Activated CD8-positive, alpha-beta T cell treated with anti-CD3 and anti-CD28 coated beads for 36 hours (primary cell): ENCODE measurements around the gene IAH1. TPM values are rescaled to one million over a fixed set of nuclear protein-coding genes. Genes with fewer than 3 reads are reported as not detected.
"Not testable (repeated sequence)": the region's sequence is repeated elsewhere in the genome, so short reads cannot be mapped to it uniquely, and the experiment has no call there.

Experiments used
- ATAC-seq: fragments of 200-7000 bp; cut with Tn5 transposase; one replicate; pipeline ENCODE4 v1.10.0; 2021; ENCODE audit warnings: mild to moderate bottlenecking, moderate library complexity
- CTCF ChIA-PET: fragments of 350-600 bp; sonication (Branson Sonifier 250); formaldehyde crosslinking; loops from one replicate; lab custom pipeline; 2021; ENCODE audit warnings: antibody characterized with exemption; lab: Charles Lee
- POLR2A ChIA-PET: fragments of 350-600 bp; sonication (Branson Sonifier 250); formaldehyde crosslinking; loops from one replicate; lab custom pipeline; 2021; ENCODE audit warnings: antibody characterized with exemption; lab: Charles Lee
- DNase-seq: peaks from one replicate; pipeline ENCODE4 v3.0.0-alpha.2; 2020
- H3K27ac Mint-ChIP-seq: one replicate; pipeline ENCODE4 v1.8.0; 2021; ENCODE audit warnings: mild to moderate bottlenecking, mixed read lengths
- H3K27me3 Mint-ChIP-seq: one replicate; pipeline ENCODE4 v1.8.0; 2021; ENCODE audit warnings: mixed read lengths
- H3K36me3 Mint-ChIP-seq: one replicate; pipeline ENCODE4 v1.8.0; 2021; ENCODE audit warnings: low read depth, mixed read lengths
- H3K4me1 Mint-ChIP-seq: one replicate; pipeline ENCODE4 v1.8.0; 2021; ENCODE audit warnings: low read depth, mixed read lengths
- H3K4me3 Mint-ChIP-seq: one replicate; pipeline ENCODE4 v1.8.0; 2021; ENCODE audit warnings: mild to moderate bottlenecking, moderate library complexity, mixed read lengths
- H3K9me3 Mint-ChIP-seq: one replicate; pipeline ENCODE4 v1.8.0; 2021; ENCODE audit warnings: mixed read lengths
- intact Hi-C: fragments of 100-400 bp; cut with micrococcal nuclease; formaldehyde crosslinking; loops from one replicate; pipeline ENCODE4 v1.10.0; 2022
- total RNA-seq, 2 experiments: library from RNA; stranded (reverse); gene quantifications; one replicate each; pipeline ENCODE4 v1.2.3, GENCODE V29; 2021
- TF ChIP-seq, protein P1 (sequence below): fragments of 200-600 bp; IDR thresholded peaks from one replicate; pipeline ENCODE4 v1.8.0; 2022; ENCODE audit warnings: antibody characterized with exemption, mild to moderate bottlenecking

The IAH1 gene
- total RNA-seq, 2 experiments from 2014 or later, result 64.9 to 67.3 TPM

DNA sequence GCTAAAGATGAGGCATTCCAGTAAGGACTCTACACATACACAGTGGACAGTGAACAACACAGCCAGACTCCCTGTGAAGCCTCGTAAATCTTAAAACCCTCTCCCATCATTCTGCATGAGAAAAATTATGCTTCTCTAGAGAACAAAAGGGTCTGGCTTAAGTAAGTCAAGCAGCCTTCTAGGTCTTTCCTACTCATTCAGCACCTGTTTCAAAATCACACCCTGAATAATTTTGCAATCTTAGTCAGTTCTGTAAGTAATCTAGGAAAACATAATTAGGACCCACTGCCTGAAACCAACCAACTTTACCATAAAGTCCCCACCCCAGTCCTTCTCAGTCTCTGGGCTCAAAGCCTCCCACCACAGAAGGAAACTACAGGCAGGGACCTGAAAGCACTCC is 19.7 kb downstream of the IAH1 start:
- TF ChIP-seq, protein P1, sequence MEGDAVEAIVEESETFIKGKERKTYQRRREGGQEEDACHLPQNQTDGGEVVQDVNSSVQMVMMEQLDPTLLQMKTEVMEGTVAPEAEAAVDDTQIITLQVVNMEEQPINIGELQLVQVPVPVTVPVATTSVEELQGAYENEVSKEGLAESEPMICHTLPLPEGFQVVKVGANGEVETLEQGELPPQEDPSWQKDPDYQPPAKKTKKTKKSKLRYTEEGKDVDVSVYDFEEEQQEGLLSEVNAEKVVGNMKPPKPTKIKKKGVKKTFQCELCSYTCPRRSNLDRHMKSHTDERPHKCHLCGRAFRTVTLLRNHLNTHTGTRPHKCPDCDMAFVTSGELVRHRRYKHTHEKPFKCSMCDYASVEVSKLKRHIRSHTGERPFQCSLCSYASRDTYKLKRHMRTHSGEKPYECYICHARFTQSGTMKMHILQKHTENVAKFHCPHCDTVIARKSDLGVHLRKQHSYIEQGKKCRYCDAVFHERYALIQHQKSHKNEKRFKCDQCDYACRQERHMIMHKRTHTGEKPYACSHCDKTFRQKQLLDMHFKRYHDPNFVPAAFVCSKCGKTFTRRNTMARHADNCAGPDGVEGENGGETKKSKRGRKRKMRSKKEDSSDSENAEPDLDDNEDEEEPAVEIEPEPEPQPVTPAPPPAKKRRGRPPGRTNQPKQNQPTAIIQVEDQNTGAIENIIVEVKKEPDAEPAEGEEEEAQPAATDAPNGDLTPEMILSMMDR, result no peak
- no peak for DNase-seq
- Mint-ChIP-seq H3K27me3 (no peaks in the 10 kb centered on the region), H3K27ac (peak overlapping the region; percentile 72), H3K36me3 (peaks cover 48% of the 10 kb centered on the region), H3K9me3 (no peaks in the 10 kb centered on the region), H3K4me3 (no peak overlapping the region), H3K4me1 (peaks cover 27% of the 10 kb centered on the region)
- ATAC-seq, result no peak
- ChIA-PET POLR2A (no interaction called here), CTCF (no interaction called here)
- intact Hi-C loops, result no loop called here

DNA sequence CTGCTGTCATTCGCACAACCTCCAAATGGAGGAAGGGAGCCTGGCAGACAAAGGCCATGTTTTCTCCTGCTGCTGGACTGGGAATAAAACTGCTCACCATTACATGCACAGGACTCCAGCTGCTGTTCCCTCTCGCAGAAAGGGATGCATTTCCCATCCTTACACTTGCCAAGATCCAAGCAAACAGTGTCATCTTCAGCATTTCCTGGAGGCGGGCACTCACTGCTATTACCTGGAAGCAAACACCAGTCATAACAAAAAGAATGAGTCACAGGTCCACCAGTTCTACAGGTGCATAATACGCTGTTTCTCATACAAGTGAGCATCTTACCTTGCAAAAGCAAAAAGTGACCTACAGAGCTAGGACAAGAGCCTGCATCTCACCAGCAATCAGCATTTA is 22.7 kb downstream of the IAH1 start:
- TF ChIP-seq, protein P1, result no peak
- no peak for ATAC-seq
- intact Hi-C loops, result no loop called here
- H3K36me3 Mint-ChIP-seq, result peaks cover 36% of the 10 kb centered on the region
- DNase-seq, result no peak
- H3K27me3 Mint-ChIP-seq, result no peaks in the 10 kb centered on the region
- H3K4me1 Mint-ChIP-seq, result peaks cover 27% of the 10 kb centered on the region
- ChIA-PET POLR2A (no interaction called here), CTCF (no interaction called here)
- peak overlapping the region; percentile 41 for H3K27ac Mint-ChIP-seq
- H3K4me3 Mint-ChIP-seq, result no peak overlapping the region
- H3K9me3 Mint-ChIP-seq, result no peaks in the 10 kb centered on the region

DNA sequence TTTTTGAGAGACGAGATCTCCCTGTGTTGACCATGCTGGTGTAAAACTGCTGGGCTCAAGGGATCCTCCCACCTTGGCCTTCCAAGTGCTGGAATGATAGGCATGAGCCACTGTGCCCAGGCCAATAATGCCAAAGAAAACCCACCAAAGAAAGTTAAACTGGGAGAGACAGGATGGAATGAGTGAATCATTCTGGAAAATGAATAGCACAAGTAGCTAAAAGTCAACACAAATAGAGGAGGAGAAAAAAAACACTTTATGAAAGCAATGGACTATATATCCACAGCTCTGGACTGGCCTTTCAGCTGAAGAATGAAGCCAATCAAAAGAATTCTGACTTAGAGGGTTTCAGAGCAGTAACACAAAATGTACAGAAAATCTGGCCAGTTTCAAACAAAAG is 23.9 kb downstream of the IAH1 start:
- Mint-ChIP-seq H3K27ac (peak overlapping the region; percentile 7), H3K4me3 (no peak overlapping the region), H3K9me3 (no peaks in the 10 kb centered on the region), H3K36me3 (peaks cover 37% of the 10 kb centered on the region), H3K4me1 (peaks cover 24% of the 10 kb centered on the region), H3K27me3 (no peaks in the 10 kb centered on the region)
- CTCF ChIA-PET, result no interaction called here
- POLR2A ChIA-PET, result interaction anchor here (0.7 to 1.4 kb wide), 2 partner anchors 8 to 1619 kb away, joined by 3 to 4 read pairs; no protein-coding TSS in a partner anchor
- ATAC-seq, result no peak
- DNase-seq, result no peak
- TF ChIP-seq, protein P1, result no peak
- intact Hi-C loops, result no loop called here

DNA sequence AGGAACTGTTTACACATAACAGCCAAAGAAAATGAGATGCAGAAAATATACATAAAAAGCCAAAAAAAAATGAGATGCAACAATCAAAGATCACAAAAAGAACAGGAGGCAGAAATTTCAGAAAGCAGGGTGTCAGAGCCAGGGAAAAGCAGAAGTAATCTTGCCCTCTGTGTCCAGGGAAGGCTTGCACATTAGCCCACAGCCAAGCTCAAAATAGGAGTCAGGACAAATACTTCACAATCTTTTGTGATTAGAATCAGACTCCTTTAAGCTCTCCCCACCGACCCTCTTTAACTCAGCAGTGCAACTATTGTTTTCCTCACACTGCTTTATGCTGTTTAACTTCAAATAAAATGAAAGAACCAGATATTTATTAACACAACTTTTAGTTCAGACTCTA is 34.6 kb downstream of the IAH1 start:
- Mint-ChIP-seq H3K27me3 (no peaks in the 10 kb centered on the region), H3K9me3 (no peaks in the 10 kb centered on the region), H3K36me3 (peaks cover 36% of the 10 kb centered on the region), H3K4me1 (no peaks in the 10 kb centered on the region), H3K4me3 (no peak overlapping the region), H3K27ac (peak overlapping the region; percentile 26)
- no peak for ATAC-seq
- TF ChIP-seq, protein P1, result no peak
- ChIA-PET CTCF (no interaction called here), POLR2A (no interaction called here)
- intact Hi-C loops, result no loop called here
- DNase-seq, result no peak

DNA sequence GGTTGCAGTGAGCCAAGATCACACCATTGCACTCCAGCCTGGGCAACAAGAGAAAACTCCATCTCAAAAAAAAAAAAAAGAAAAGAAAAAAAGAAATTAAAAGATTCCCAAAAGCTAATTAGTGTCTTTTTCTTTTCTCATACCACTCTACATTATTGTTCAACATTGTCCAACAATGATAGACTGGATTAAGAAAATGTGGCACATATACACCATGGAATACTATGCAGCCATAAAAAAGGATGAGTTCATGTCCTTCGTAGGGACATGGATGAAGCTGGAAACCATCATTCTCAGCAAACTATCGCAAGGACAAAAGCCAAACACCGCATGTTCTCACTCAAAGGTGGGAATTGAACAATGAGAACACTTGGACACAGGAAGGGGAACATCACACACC is 39.6 kb downstream of the IAH1 start:
- not testable (repeated sequence) for H3K4me3 Mint-ChIP-seq

More for the DNA sequence above, 39.6 kb downstream of the IAH1 start:
- H3K9me3 Mint-ChIP-seq, H3K27me3 Mint-ChIP-seq, DNase-seq, H3K4me1 Mint-ChIP-seq, H3K27ac Mint-ChIP-seq, intact Hi-C loops, ATAC-seq: not testable (repeated sequence)
- ChIA-PET CTCF (interaction anchor here (1.1 kb wide), 2 partner anchors 12 to 26 kb away, joined by 3 read pairs; no protein-coding TSS in a partner anchor), POLR2A (interaction anchor here (0.6 kb wide), 1 partner anchor 167 kb away, joined by 5 read pairs; no protein-coding TSS in a partner anchor)
- H3K36me3 Mint-ChIP-seq, result peaks cover 31% of the 10 kb centered on the region
